ENCODE data around the gene A3GALT2.
"Not testable (repeated sequence)": the region's sequence is repeated elsewhere in the genome, so short reads cannot be mapped to it uniquely, and the experiment has no call there.

The A3GALT2 gene

GRCh38 chr1:33309351-33309750 lies 11.5 kb downstream of the A3GALT2 start:
- FAIRE-seq = not testable (repeated sequence)

- FAIRE-seq = no peak
Measured at GRCh38 chr1:33307494-33307864, 13.4 kb downstream of the A3GALT2 start.

- no peak for FAIRE-seq
Measured at GRCh38 chr1:33306653-33307493, 14.0 kb downstream of the A3GALT2 start.

- no peak for FAIRE-seq
Measured at GRCh38 chr1:33305816-33306652, 14.9 kb downstream of the A3GALT2 start.

- no peak for FAIRE-seq
Measured at GRCh38 chr1:33305016-33305415, 15.9 kb downstream of the A3GALT2 start.

GRCh38 chr1:33302325-33302724 lies 18.6 kb downstream of the A3GALT2 start:
- FAIRE-seq = no peak

- no peak for FAIRE-seq
Measured at GRCh38 chr1:33301273-33301984, 19.5 kb downstream of the A3GALT2 start.

DNA sequence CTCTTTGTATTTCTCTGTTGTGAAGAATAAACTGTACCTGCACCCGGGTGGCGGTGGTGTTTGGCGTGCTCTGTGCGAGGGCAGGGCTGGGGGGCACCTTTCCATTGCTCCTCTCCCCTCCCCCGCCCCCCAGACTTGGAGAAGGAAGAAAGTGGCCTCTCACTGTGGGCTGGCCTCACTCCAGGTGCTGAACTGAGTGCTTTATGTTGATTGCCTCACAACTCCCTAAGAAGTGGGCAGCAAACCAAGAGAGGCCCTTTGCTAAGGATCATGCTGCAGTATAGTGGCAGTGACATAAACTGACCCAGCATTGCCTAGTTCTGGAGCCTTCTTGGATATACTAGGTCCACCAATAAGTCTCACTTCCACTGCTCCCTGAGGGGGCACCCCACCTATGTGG lies 20.2 kb downstream of the A3GALT2 start:
- FAIRE-seq = no peak

DNA sequence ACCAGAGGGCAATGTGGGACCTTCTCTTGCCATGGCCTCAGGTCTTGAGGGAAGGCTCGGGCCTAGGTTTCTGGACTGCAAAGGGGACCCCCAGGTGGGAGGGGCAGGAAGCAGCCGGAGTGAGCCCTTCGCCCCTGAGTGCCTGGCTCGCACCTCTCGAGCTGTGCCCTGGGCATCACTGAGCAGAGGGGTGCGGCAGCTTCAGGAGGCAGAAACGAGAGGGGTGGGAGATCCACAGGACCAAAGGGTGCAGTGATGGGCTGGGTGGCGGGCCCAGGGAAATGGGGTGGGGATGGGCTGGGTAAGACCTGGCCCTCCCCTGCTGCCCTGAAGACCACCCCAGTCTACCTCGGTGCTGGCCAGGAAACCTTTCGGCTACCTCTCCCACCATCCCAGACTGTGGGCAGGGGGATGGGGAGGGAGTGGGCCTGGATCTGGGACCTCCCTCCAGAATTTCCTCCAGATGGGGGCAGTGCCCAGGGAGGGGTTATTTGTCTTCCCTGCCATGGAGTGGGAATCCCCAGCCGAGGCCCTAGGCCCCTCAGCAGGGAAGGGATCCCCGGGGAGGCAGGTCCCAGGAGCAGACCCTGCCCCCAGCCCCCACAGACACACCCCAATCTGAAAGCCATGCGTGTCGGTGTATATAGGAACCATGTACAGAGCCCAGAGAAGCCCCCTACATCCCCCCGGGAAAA lies 21.3 kb downstream of the A3GALT2 start:
- FAIRE-seq = no peak

- no peak for FAIRE-seq
Measured at GRCh38 chr1:33298623-33299277, 22.1 kb downstream of the A3GALT2 start.

DNA sequence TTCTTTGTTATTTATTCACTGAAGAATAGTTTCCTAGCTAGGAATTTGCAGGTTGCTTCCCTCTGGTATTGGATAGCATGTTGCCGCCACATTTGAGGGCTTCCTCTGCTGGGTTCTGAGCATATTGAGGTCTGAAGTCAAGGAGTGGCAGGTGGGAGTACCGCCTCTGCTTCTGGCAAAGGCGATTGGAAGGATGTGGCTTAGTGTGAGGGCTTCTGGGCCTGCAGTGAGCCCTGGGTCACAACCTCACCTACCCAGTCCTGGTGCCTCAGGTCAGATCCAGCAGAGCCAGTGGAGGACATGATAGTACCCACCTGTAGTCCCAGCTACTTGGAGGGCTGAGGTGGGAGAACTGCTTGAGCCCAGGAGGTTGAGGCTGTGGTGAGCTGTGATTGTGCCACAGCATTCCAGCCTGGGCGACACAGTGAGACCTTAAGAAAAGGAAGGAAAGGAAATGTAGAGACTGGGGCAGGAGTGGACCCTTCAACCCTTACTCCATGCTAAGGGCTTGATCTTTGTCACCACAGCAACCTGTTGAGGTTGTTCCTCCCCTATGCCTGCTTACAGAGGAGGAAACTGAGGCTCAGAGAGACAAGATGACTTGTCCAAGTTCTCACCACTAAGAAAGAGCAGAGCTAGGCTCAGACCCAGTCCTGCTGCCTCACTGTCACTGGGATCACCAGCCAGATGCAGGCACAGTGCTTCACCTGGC lies 22.8 kb downstream of the A3GALT2 start:
- FAIRE-seq = no peak

DNA sequence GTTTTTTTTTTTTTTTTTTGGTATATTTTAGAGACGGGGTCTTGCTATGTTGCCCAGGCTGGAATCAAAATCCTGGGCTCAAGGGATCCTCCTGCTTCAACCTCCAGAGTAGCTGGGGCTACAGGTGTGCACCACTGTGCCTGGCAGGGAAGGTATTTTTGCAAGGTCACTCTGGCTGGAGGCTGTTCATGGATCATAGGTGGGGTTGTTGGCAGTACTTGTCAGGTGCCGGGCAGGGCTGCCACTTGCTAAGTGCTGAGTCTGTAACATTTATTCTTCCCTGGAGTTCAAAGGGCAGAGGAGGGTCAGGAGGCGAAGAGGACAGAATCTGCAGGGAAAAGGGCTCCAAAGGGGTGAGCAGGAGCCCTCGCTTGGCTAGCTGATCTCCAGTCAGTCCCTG lies 24.1 kb downstream of the A3GALT2 start:
- no peak for FAIRE-seq

DNA sequence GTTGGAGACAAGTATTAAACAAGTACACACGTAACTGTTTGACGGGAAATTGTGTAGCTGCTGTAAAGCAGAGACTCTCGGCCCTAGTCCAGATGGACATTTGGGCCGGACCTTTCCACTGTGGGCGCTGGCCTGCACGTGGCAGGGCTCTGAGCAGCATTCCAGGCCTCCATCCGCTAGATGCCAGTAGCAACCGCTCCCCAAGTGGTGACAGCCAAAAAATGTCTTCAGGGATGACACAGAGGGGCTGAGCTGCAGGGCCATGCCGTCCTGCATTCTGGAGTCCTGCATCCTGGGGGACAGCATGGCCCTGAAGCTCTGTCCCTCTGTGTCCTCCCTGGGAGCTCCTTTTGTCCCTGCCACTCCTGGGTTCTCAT lies 24.8 kb downstream of the A3GALT2 start:
- FAIRE-seq = no peak

- no peak for FAIRE-seq
Measured at GRCh38 chr1:33295450-33296081, 25.3 kb downstream of the A3GALT2 start.

- no peak for FAIRE-seq
Measured at GRCh38 chr1:33295023-33295422, 25.9 kb downstream of the A3GALT2 start.

DNA sequence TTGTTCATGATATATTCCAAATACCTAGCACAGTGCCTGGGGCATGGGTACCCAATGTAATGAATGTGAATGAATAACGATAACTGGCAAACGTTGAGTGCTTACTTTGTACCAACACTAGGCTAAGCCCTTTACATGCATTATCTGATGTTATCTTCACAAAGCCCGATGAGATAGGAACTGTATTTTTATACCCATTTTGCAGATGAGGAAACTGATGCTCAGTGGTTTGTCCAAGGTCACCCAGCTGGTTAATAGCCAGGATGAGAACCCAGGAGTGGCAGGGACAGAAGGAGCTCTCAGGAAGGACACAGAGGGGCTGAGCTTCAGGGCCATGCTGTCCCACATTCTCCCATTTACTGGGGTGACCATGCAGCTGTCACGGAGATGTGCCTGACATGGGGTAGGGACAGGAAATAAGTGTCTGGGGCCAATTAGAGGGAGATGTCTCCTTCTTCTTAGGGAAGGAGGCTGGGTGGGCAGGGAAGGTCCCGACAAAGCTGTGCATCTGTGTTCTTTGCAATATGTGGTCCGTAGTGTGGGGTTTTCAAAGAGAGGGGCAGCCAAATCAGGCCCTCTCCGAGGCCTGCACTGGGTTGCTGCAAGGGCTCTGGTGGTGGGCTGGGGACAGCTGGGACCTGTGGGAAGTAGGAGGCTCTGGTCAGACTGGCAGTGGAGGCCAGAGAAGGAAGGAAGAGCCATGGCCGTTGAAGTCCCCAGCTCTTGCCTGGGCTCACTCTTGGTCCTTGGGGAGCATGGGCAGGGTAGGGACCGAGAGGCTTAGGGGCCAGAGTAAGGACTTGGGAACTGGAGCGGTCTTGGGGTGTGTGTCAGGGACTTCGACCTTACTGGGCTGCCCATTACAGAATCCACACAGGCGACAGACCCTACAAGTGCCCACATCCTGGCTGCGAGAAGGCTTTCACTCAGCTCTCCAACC lies 26.6 kb downstream of the A3GALT2 start:
- no peak for FAIRE-seq

GRCh38 chr1:33292726-33293340 lies 28.1 kb downstream of the A3GALT2 start:
- no peak for FAIRE-seq

DNA sequence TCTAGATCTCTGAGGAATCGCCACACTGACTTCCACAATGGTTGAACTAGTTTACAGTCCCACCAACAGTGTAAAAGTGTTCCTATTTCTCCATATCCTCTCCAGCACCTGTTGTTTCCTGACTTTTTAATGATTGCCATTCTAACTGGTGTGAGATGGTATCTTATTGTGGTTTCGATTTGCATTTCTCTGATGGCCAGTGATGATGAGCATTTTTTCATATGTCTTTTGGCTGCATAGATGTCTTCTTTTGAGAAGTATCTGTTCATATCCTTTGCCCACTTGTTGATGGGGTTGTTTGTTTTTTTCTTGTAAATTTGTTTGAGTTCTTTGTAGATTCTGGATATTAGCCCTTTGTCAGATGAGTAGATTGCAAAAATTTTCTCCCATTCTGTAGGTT lies 30.3 kb downstream of the A3GALT2 start:
- FAIRE-seq = not testable (repeated sequence)

GRCh38 chr1:33289858-33290154 lies 31.1 kb downstream of the A3GALT2 start:
- no peak for FAIRE-seq
